Stomach (tissue), 9 donors: ENCODE measurements around the gene MYOM1. TPM values are rescaled to one million over a fixed set of nuclear protein-coding genes. Genes with fewer than 3 reads are reported as not detected.
A peak's percentile ranks its signal among the peaks of the same experiment; 100 is the strongest.

Source experiments
- DNase-seq, 2 donors: peaks; one replicate each; pipeline versions ENCODE4 v3.0.0 to v3.0.0-alpha.2; 2013 to 2019
- H3K27ac ChIP-seq, 5 donors: fragments of 200-600 bp in 4 of 5; sonication (generic) in 4 of 5; one replicate each; pipeline ENCODE4 v1.5.1; 2013 to 2019; ENCODE audit warnings: mild to moderate bottlenecking in 1 of 5, moderate library complexity in 1 of 5
- H3K27me3 ChIP-seq, 3 donors: fragments of 200-600 bp; sonication (generic); one replicate each; pipeline ENCODE4 v1.5.1; 2017 to 2019; ENCODE audit warnings: mixed run types in 1 of 3
- H3K36me3 ChIP-seq, 4 donors: fragments of 200-600 bp; sonication (generic); 1 replicate in 3 of 4; 2 replicates in 1 of 4; pipeline ENCODE4 v1.5.1; 2016 to 2019
- H3K4me1 ChIP-seq, 4 donors: fragments of 200-600 bp; sonication (generic); one replicate each; pipeline ENCODE4 v1.5.1; 2016 to 2019
- H3K4me3 ChIP-seq, 4 donors: fragments of 200-600 bp; sonication (generic) in 3 of 4; one replicate each; pipeline ENCODE4 v1.5.1; 2016 to 2019; ENCODE audit warnings: mild to moderate bottlenecking in 1 of 4
- H3K9me3 ChIP-seq, 4 donors: fragments of 200-600 bp; sonication (generic); one replicate each; pipeline ENCODE4 v1.5.1; 2016 to 2019
- EP300 ChIP-seq: sonication (generic); formaldehyde crosslinking; IDR thresholded peaks from one replicate; pipeline ENCODE4 v1.6.1; 2017; ENCODE audit warnings: antibody characterized with exemption
- POLR2A ChIP-seq, 4 donors: fragments of 450-650 bp; IDR thresholded peaks; one replicate each; pipeline ENCODE4 v1.6.1; 2016; ENCODE audit warnings: antibody characterized with exemption in 4 of 4, control low read depth in 2 of 4, mild to moderate bottlenecking in 1 of 4, moderate library complexity in 1 of 4
- POLR2AphosphoS5 ChIP-seq, 3 donors: sonication (generic); formaldehyde crosslinking; IDR thresholded peaks; one replicate each; pipeline ENCODE4 v1.6.1; 2016; ENCODE audit warnings: antibody characterized with exemption in 3 of 3
- WGBS, 5 donors: extraction: QIAGEN DNeasy Blood & Tissue Kit in 3 of 5; methylation state at CpG; one replicate each; pipeline versions ENCODE4 v1.1.5 to v1.1.7; 2013 to 2018; 5-methylcytosine and 5-hydroxymethylcytosine counted together
- intact Hi-C: fragments of 100-400 bp; cut with DNase I; formaldehyde crosslinking; loops from one replicate; pipeline ENCODE4 v1.15.1; 2023; ENCODE audit warnings: low total_unique reads
- polyA plus RNA-seq, 3 donors: library from polyadenylated mRNA; stranded (reverse); fragments of 200-250 nt; gene quantifications; one replicate each; pipeline ENCODE4 v1.2.3, GENCODE V29; 2013
- total RNA-seq, 5 donors: library from RNA; depleted of rRNA; stranded (reverse); fragments of >200 nt; gene quantifications; one replicate each; pipeline versions ENCODE4 v1.1.0 to v1.2.3, GENCODE V29; 2014 to 2016
- TF ChIP-seq, protein P1 (sequence below), 7 experiments: fragments of 450-650 bp in 4 of 7; fragments of 200-600 bp in 3 of 7; sonication (generic) in 3 of 7; IDR thresholded peaks; one replicate each; pipeline ENCODE4 v1.5.1; 2016 to 2019; ENCODE audit warnings: antibody characterized with exemption in 7 of 7, control low read depth in 2 of 7, mild to moderate bottlenecking in 1 of 7
- donor health status: healthy with polysubstance abuse.
- donor health status: Bipolar disorder and iron deficiency.
- donor health status: healthy.

Gene MYOM1
- total and polyA plus RNA-seq, 8 donors = 1.2 to 37.9 (median 3.5) TPM

DNA sequence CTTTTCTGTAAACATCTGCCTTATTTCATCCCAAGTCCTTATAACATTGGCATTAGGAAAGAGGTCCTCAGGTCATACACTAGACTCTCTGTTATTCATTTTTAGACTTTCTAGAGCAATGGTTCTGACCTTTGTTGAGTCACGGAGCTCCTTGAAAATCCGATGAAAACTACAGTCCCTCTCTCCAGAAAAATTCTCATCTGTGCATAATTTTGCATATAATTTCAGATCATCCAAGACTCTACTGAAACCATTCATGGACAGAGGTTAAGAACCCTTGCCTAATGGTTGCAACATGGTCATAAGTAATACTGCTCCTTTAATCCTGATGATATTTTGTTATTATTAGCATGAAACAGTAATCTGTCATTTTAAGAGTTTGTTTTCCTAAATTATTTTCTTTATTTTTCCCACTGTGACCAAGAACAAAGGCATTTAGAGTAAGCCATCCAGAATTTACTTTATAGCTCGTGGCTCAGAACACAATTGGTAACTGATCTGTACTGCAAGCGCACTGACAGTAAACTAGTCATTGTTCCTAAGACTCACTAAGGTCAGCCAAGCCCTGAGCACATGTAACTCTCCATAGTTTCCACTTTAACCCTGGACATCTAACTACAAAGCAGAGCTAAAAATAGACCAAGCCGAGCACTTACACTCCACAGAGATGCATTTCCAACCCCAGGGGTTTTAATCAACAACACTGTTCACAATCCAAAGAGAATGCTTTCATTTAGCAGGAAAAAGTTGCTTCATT lies 8.4 kb downstream of the MYOM1 start:
- TF ChIP-seq EP300 = no peak
- peak in 1 of 3 donors; percentile 35 for TF ChIP-seq POLR2AphosphoS5 (IDR thresholded peaks at IDR 0.05)
- TF ChIP-seq, protein P1, sequence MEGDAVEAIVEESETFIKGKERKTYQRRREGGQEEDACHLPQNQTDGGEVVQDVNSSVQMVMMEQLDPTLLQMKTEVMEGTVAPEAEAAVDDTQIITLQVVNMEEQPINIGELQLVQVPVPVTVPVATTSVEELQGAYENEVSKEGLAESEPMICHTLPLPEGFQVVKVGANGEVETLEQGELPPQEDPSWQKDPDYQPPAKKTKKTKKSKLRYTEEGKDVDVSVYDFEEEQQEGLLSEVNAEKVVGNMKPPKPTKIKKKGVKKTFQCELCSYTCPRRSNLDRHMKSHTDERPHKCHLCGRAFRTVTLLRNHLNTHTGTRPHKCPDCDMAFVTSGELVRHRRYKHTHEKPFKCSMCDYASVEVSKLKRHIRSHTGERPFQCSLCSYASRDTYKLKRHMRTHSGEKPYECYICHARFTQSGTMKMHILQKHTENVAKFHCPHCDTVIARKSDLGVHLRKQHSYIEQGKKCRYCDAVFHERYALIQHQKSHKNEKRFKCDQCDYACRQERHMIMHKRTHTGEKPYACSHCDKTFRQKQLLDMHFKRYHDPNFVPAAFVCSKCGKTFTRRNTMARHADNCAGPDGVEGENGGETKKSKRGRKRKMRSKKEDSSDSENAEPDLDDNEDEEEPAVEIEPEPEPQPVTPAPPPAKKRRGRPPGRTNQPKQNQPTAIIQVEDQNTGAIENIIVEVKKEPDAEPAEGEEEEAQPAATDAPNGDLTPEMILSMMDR (IDR thresholded peaks at IDR 0.05) = no peak
- no peak for TF ChIP-seq POLR2A (IDR thresholded peaks at IDR 0.05)
- intact Hi-C loops = no loop called here
- H3K4me1 ChIP-seq = peaks cover 0 to 35% (median 20%) of the 10 kb centered on the region in 4 donors
- 39 to 60% (median 53%) methylated on average over 5 of the region's 5 CpGs for WGBS, 5 donors
- no peaks in the 10 kb centered on the region for H3K27me3 ChIP-seq
- no peak overlapping the region for H3K4me3 ChIP-seq
- H3K9me3 ChIP-seq = no peaks in the 10 kb centered on the region
- H3K36me3 ChIP-seq = peaks cover 0 to 12% (median 5%) of the 10 kb centered on the region in 4 donors
- peak overlapping the region in 2 of 5 donors; percentile 26 to 29 for H3K27ac ChIP-seq
- DNase-seq = peak in 1 of 2 donors; percentile 44

DNA sequence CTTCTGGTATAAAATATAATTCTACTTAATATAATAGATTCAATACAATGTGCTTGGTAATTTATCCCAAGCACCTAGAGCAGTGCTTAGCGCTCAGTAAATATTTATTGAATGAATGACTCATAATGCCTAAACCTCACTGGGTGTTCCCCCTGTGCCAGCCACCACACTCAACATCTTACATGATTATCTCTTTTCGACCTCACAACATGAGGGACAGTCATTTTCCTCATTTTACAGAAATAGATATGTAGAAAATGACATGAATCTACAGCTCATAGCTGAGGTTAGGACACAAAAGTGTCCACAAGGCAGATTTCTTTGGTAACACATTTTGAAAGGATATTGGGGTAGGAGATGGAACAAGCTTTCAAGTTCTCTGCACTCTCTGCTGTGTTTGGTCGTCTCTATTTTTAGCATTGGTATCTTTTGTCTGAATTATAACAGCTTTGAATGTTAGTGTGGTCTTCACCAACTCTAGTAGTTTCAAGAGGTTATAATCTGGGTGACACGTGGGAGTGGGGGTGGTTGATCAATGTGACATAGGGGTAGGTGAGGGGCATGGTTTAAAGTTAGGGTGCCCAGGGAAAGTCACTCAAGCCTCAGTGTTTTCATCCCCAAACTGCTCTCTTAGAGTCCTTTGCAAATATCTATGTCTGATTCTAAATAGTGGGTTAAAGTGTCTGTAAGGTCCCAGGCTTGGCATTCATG lies 9.8 kb downstream of the MYOM1 start:
- DNase-seq = no peak
- peaks cover 0 to 9% (median 0%) of the 10 kb centered on the region in 4 donors for H3K9me3 ChIP-seq
- H3K36me3 ChIP-seq = peaks cover 0 to 14% (median 3%) of the 10 kb centered on the region in 4 donors
- peak overlapping the region in 3 of 5 donors; percentile 40 to 66 (median 53) for H3K27ac ChIP-seq
- no peak overlapping the region for H3K4me3 ChIP-seq
- intact Hi-C loops = no loop called here
- TF ChIP-seq EP300 (no peak), POLR2A (IDR thresholded peaks at IDR 0.05) (no peak), POLR2AphosphoS5 (IDR thresholded peaks at IDR 0.05) (no peak)
- TF ChIP-seq, protein P1 (IDR thresholded peaks at IDR 0.05) = no peak
- WGBS, 5 donors = 66 to 76% (median 73%) methylated on average over 4 of the region's 4 CpGs
- no peaks in the 10 kb centered on the region for H3K27me3 ChIP-seq
- peaks cover 0 to 35% (median 20%) of the 10 kb centered on the region in 4 donors for H3K4me1 ChIP-seq

- Histone ChIP-seq H3K4me3 (no peak overlapping the region), H3K27ac (peak overlapping the region in 2 of 5 donors; percentile 20 to 43), H3K27me3 (no peaks in the 10 kb centered on the region), H3K36me3 (peaks cover 0 to 6% (median 0%) of the 10 kb centered on the region in 4 donors), H3K9me3 (peaks cover 0 to 23% (median 0%) of the 10 kb centered on the region in 4 donors), H3K4me1 (peaks cover 0 to 22% (median 10%) of the 10 kb centered on the region in 4 donors)
- no peak for DNase-seq
- 65 to 88% (median 82%) methylated on average over 2 of the region's 2 CpGs for WGBS, 5 donors
- TF ChIP-seq EP300 = no peak
- TF ChIP-seq POLR2A (IDR thresholded peaks at IDR 0.05) = no peak
- TF ChIP-seq, protein P1 (IDR thresholded peaks at IDR 0.05) = no peak
- peak in 1 of 3 donors; percentile 23 for TF ChIP-seq POLR2AphosphoS5 (IDR thresholded peaks at IDR 0.05)
- intact Hi-C loops = no loop called here
Measured at GRCh38 chr18:3207565-3207964, 12.2 kb downstream of the MYOM1 start.

GRCh38 chr18:3205239-3205638 lies 14.5 kb downstream of the MYOM1 start:
- Histone ChIP-seq H3K4me3 (no peak overlapping the region), H3K27me3 (no peaks in the 10 kb centered on the region), H3K4me1 (peaks cover 0 to 6% (median 0%) of the 10 kb centered on the region in 4 donors), H3K9me3 (peaks cover 0 to 24% (median 0%) of the 10 kb centered on the region in 4 donors), H3K36me3 (peaks cover 0 to 6% (median 0%) of the 10 kb centered on the region in 4 donors), H3K27ac (no peak overlapping the region)
- no peak for DNase-seq
- intact Hi-C loops = no loop called here
- TF ChIP-seq EP300 (no peak), POLR2AphosphoS5 (IDR thresholded peaks at IDR 0.05) (no peak), POLR2A (IDR thresholded peaks at IDR 0.05) (no peak)
- TF ChIP-seq, protein P1 (IDR thresholded peaks at IDR 0.05) = no peak
